Hippocampal formation (tissue), 2 donors: ENCODE results near the gene FGF18.
"Not testable (repeated sequence)": the region's sequence is repeated elsewhere in the genome, so short reads cannot be mapped to it uniquely, and the experiment has no call there.

ENCODE experiments used
- DNase-seq, 2 donors: peaks; one replicate each; lab custom pipeline; 2025; lab: John Stamatoyannopoulos, UW

The FGF18 gene

GRCh38 chr5:171418982-171419687 is at the start of gene FGF18:
Gene FGF18 (plus strand): TSS chr5:171419647. CDS start chr5:171420200, 553 bp downstream.
- no peak for DNase-seq

- DNase-seq, result no peak
Observed at GRCh38 chr5:171369898-171370297, 49.5 kb upstream of the FGF18 start.

GRCh38 chr5:171370881-171371280 is 48.6 kb upstream of the FGF18 start:
- not testable (repeated sequence) for DNase-seq

- no peak for DNase-seq
Observed at GRCh38 chr5:171371326-171371725, 48.1 kb upstream of the FGF18 start.

- no peak for DNase-seq
Observed at GRCh38 chr5:171379961-171380360, 39.5 kb upstream of the FGF18 start.

GRCh38 chr5:171384416-171384815 is 35.0 kb upstream of the FGF18 start:
- not testable (repeated sequence) for DNase-seq

- DNase-seq, result not testable (repeated sequence)
Observed at GRCh38 chr5:171384999-171385398, 34.4 kb upstream of the FGF18 start.

GRCh38 chr5:171386006-171386671 is 33.3 kb upstream of the FGF18 start:
- DNase-seq, result no peak

- no peak for DNase-seq
Observed at GRCh38 chr5:171386861-171387344, 32.5 kb upstream of the FGF18 start.

GRCh38 chr5:171387345-171387969 is 32.0 kb upstream of the FGF18 start, which contains the start of gene NPM1:
Gene NPM1 (plus strand): TSS chr5:171387849. CDS start chr5:171387949, 100 bp downstream.
- peak; percentile 91 to 97 for DNase-seq

- DNase-seq, result peak; percentile 13 to 62
Observed at GRCh38 chr5:171387970-171388815, 31.3 kb upstream of the FGF18 start.

- no peak for DNase-seq
Observed at GRCh38 chr5:171388816-171389168, 30.7 kb upstream of the FGF18 start.

GRCh38 chr5:171390883-171391677 is 28.4 kb upstream of the FGF18 start:
- no peak for DNase-seq

- no peak for DNase-seq
Observed at GRCh38 chr5:171391996-171392577, 27.4 kb upstream of the FGF18 start.

GRCh38 chr5:171392585-171393159 is 26.8 kb upstream of the FGF18 start:
- no peak for DNase-seq

GRCh38 chr5:171395042-171395441 is 24.4 kb upstream of the FGF18 start:
- no peak for DNase-seq

- DNase-seq, result not testable (repeated sequence)
Observed at GRCh38 chr5:171396583-171396982, 22.9 kb upstream of the FGF18 start.

GRCh38 chr5:171397190-171397589 is 22.3 kb upstream of the FGF18 start:
- no peak for DNase-seq

- DNase-seq, result no peak
Observed at GRCh38 chr5:171397599-171397998, 21.8 kb upstream of the FGF18 start.

- not testable (repeated sequence) for DNase-seq
Observed at GRCh38 chr5:171398660-171399059, 20.8 kb upstream of the FGF18 start.
